ENCODE measurements around the gene C1QTNF6. TPM values are rescaled to one million over a fixed set of nuclear protein-coding genes. Genes with fewer than 3 reads are reported as not detected.

Gene C1QTNF6
- total and polyA plus RNA-seq, 2 experiments from 2014 or later, result 1.7 to 2.3 TPM

GRCh38 chr22:37213218-37213855 lies 25.3 kb upstream of the C1QTNF6 start:
- no peak overlapping the region for H3K4me3 ChIP-seq
- H4K20me1 ChIP-seq (replicated peaks; ENCODE audit: insufficient read depth), result no peaks in the 10 kb centered on the region
- ATAC-seq (no peak), DNase-seq (ENCODE audit: low spot score) (no peak)
- TF ChIP-seq CREB1 (CRISPR knock-in tag; IDR thresholded peaks at IDR 0.05; ENCODE audit: low read depth) (no peak), JUNB (IDR thresholded peaks at IDR 0.05; ENCODE audit: unreplicated experiment) (no peak), STAT1 (IDR thresholded peaks at IDR 0.05; ENCODE audit: unreplicated experiment) (no peak), CTCF (conservative IDR thresholded peaks at IDR 0.05; ENCODE audit: low read depth in 2 of 2) (no peak), ZNF462 (CRISPR knock-in tag; IDR thresholded peaks at IDR 0.05) (no peak), EZH2phosphoT487 (IDR thresholded peaks at IDR 0.05; ENCODE audit: unreplicated experiment) (no peak), REST (IDR thresholded peaks at IDR 0.05; ENCODE audit: unreplicated experiment) (no peak), ZNF114 (CRISPR knock-in tag; IDR thresholded peaks at IDR 0.05) (no peak), ETS1 (IDR thresholded peaks at IDR 0.05) (no peak), EZH2 (IDR thresholded peaks at IDR 0.05; ENCODE audit: low read depth, unreplicated experiment) (no peak), POLR2AphosphoS5 (IDR thresholded peaks at IDR 0.05; ENCODE audit: low read depth) (no peak), NANOG (IDR thresholded peaks at IDR 0.05; ENCODE audit: borderline replicate concordance) (no peak), ZNF331 (CRISPR knock-in tag; IDR thresholded peaks at IDR 0.05; ENCODE audit: low read depth) (no peak)
- H3K9me3 Mint-ChIP-seq, result no peaks in the 10 kb centered on the region
- H3K4me1 Mint-ChIP-seq, result peaks cover 15% of the 10 kb centered on the region
- H2AFZ ChIP-seq, result no peak overlapping the region
- no peaks in the 10 kb centered on the region for H3K36me3 ChIP-seq (ENCODE audit: insufficient read depth)
- no peak overlapping the region for H3K27ac ChIP-seq (ENCODE audit: low read depth)
- H3K27me3 Mint-ChIP-seq (ENCODE audit: insufficient read depth, low read depth, poor library complexity), result peaks cover 18% of the 10 kb centered on the region
- H3K4me2 ChIP-seq, result no peak overlapping the region
- no peaks in the 10 kb centered on the region for H3K36me3 Mint-ChIP-seq (ENCODE audit: low read depth)
- no peak overlapping the region; the same call in 2 of the 3 replicates for H3K4me3 Mint-ChIP-seq
- H3F3A ChIP-seq (replicated peaks; ENCODE audit: low read depth), result no peaks in the 10 kb centered on the region
- H3K27ac Mint-ChIP-seq, result no peak overlapping the region
- H3K27me3 ChIP-seq (ENCODE audit: insufficient read depth), result no peaks in the 10 kb centered on the region
- H3K4me1 ChIP-seq (ENCODE audit: insufficient read depth), result peaks cover 11% of the 10 kb centered on the region; the same call in 1 of the 2 replicates
- no peaks in the 10 kb centered on the region for H3K79me2 ChIP-seq (replicated peaks; ENCODE audit: insufficient read depth)
- H3K9me2 ChIP-seq (ENCODE audit: insufficient read depth), result no peaks in the 10 kb centered on the region
